Measurements from ENCODE around the gene SHOX. TPM values are rescaled to one million over a fixed set of nuclear protein-coding genes. Genes with fewer than 3 reads are reported as not detected.
"Not testable (repeated sequence)": the region's sequence is repeated elsewhere in the genome, so short reads cannot be mapped to it uniquely, and the experiment has no call there.

The SHOX gene
- total RNA-seq, 2 donors from 2014 or later, result not detected

GRCh38 chrX:623599-624315 is 6.8 kb upstream of the SHOX start:
- Histone ChIP-seq H3K36me3 (ENCODE audit: control insufficient read depth, insufficient read depth, low read length) (no peaks in the 10 kb centered on the region), H3K9ac (ENCODE audit: extremely low read depth, low read length, poor library complexity, severe bottlenecking) (no peak overlapping the region), H3K4me3 (ENCODE audit: low read length) (no peak overlapping the region), H3K9me3 (ENCODE audit: control insufficient read depth, low read length) (no peaks in the 10 kb centered on the region), H3K27ac (ENCODE audit: low read depth, low read length) (no peak overlapping the region), H3K27me3 (ENCODE audit: control insufficient read depth, insufficient read depth, low read length, poor library complexity, severe bottlenecking) (peaks cover 99% of the 10 kb centered on the region), H3K4me1 (ENCODE audit: control insufficient read depth, insufficient read depth, low read length) (no peaks in the 10 kb centered on the region)
- Mint-ChIP-seq H3K36me3 (ENCODE audit: low read depth) (no peaks in the 10 kb centered on the region), H3K9me3 (no peaks in the 10 kb centered on the region), H3K27me3 (ENCODE audit: insufficient read depth) (peaks cover 95% of the 10 kb centered on the region), H3K4me1 (peaks cover 6% of the 10 kb centered on the region), H3K27ac (no peak overlapping the region), H3K4me3 (peak overlapping the region; percentile 39)
- peak; percentile 83 for DNase-seq
- no peak for TF ChIP-seq CTCF (conservative IDR thresholded peaks at IDR 0.05)
- WGBS, 2 experiments (ENCODE audit: insufficient coverage in 1 of 2, insufficient read length in 1 of 2), result 1 to 2% methylated on average over 24 to 50 of the region's 50 CpGs

- H3K27me3 Mint-ChIP-seq (ENCODE audit: insufficient read depth), result peaks cover 96% of the 10 kb centered on the region
- Histone ChIP-seq H3K36me3 (ENCODE audit: control insufficient read depth, insufficient read depth, low read length) (no peaks in the 10 kb centered on the region), H3K9me3 (ENCODE audit: control insufficient read depth, low read length) (peaks cover 6% of the 10 kb centered on the region), H3K27ac (ENCODE audit: low read depth, low read length) (no peak overlapping the region), H3K9ac (ENCODE audit: extremely low read depth, low read length, poor library complexity, severe bottlenecking) (no peak overlapping the region), H3K27me3 (ENCODE audit: control insufficient read depth, insufficient read depth, low read length, poor library complexity, severe bottlenecking) (peaks cover 100% of the 10 kb centered on the region), H3K4me1 (ENCODE audit: control insufficient read depth, insufficient read depth, low read length) (peaks cover 1% of the 10 kb centered on the region), H3K4me3 (ENCODE audit: low read length) (no peak overlapping the region)
- TF ChIP-seq CTCF (conservative IDR thresholded peaks at IDR 0.05), result no peak
- H3K4me3 Mint-ChIP-seq, result no peak overlapping the region
- DNase-seq, result peak; percentile 28
- WGBS, 2 experiments (ENCODE audit: insufficient coverage in 1 of 2, insufficient read length in 1 of 2), result 14 to 16% methylated on average over 12 of the region's 12 CpGs
- peaks cover 5% of the 10 kb centered on the region for H3K4me1 Mint-ChIP-seq
- H3K36me3 Mint-ChIP-seq (ENCODE audit: low read depth), result no peaks in the 10 kb centered on the region
- H3K9me3 Mint-ChIP-seq, result no peaks in the 10 kb centered on the region
- H3K27ac Mint-ChIP-seq, result no peak overlapping the region
Measured at GRCh38 chrX:625137-625691, 5.4 kb upstream of the SHOX start.

- H3K27me3 ChIP-seq (ENCODE audit: control insufficient read depth, insufficient read depth, low read length, poor library complexity, severe bottlenecking), result peaks cover 100% of the 10 kb centered on the region
- H3K9me3 ChIP-seq (ENCODE audit: control insufficient read depth, low read length); H3K4me1 ChIP-seq (ENCODE audit: control insufficient read depth, insufficient read depth, low read length); H3K36me3 Mint-ChIP-seq (ENCODE audit: low read depth); H3K9ac ChIP-seq (ENCODE audit: extremely low read depth, low read length, poor library complexity, severe bottlenecking); H3K27ac Mint-ChIP-seq; H3K27ac ChIP-seq (ENCODE audit: low read depth, low read length); H3K36me3 ChIP-seq (ENCODE audit: control insufficient read depth, insufficient read depth, low read length); H3K9me3 Mint-ChIP-seq; H3K4me1 Mint-ChIP-seq; H3K4me3 Mint-ChIP-seq; DNase-seq; H3K4me3 ChIP-seq (ENCODE audit: low read length): not testable (repeated sequence)
- WGBS, 2 experiments (ENCODE audit: insufficient coverage in 1 of 2, insufficient read length in 1 of 2), result 38 to 76% methylated on average over 1 to 2 of the region's 2 CpGs
- H3K27me3 Mint-ChIP-seq (ENCODE audit: insufficient read depth), result peaks cover 96% of the 10 kb centered on the region
Measured at GRCh38 chrX:626047-626446, 4.5 kb upstream of the SHOX start.

Measured in endodermal cell (in vitro differentiated cells).